Activated CD8-positive, alpha-beta memory T cell treated with anti-CD3 and anti-CD28 coated beads for 36 hours (primary cell): ENCODE measurements around the gene AIF1. TPM values are rescaled to one million over a fixed set of nuclear protein-coding genes. Genes with fewer than 3 reads are reported as not detected.

Source experiments
- CTCF ChIA-PET: fragments of 350-600 bp; sonication (Branson Sonifier 250); formaldehyde crosslinking; loops from one replicate; lab custom pipeline; 2021; ENCODE audit warnings: antibody characterized with exemption; lab: Charles Lee
- POLR2A ChIA-PET: fragments of 350-600 bp; sonication (Branson Sonifier 250); formaldehyde crosslinking; loops from one replicate; lab custom pipeline; 2021; ENCODE audit warnings: antibody characterized with exemption; lab: Charles Lee
- total RNA-seq, 2 experiments: library from RNA; stranded (reverse); gene quantifications; one replicate each; pipeline ENCODE4 v1.2.3, GENCODE V29; 2021

AIF1 gene
- total RNA-seq, 2 experiments from 2014 or later = 53.8 to 62.0 TPM

DNA sequence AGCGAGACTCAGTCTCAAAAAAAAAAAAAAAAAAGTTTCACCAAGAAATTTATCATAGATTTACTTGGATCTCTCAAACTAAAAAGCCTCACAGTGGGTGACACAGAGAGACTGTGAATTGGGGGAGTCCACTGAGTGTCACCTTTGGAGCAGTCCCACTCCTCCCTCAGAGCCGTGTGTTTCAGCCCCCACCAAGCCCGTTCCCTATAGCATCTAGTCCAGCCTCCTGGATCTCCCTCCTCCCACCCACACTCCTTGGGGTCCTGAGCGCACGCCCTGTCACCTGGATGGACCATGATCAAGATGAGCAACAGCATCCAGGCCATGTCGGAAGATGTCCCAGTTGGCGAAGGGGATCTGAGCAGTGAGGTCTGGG lies 22.6 kb upstream of the AIF1 start:
- ChIA-PET CTCF (interaction anchor here (0.6 to 11.6 kb wide), 8 partner anchors 10 to 272 kb away, joined by 3 to 348 read pairs (median 4); partner anchors contain the start of genes ATP6V1G2, DDX39B, LST1 and LTB), POLR2A (interaction anchor here (0.6 to 1.9 kb wide), 6 partner anchors 10 to 233 kb away, joined by 3 to 10 read pairs (median 8); partner anchors contain the start of genes LTB and TNF)

DNA sequence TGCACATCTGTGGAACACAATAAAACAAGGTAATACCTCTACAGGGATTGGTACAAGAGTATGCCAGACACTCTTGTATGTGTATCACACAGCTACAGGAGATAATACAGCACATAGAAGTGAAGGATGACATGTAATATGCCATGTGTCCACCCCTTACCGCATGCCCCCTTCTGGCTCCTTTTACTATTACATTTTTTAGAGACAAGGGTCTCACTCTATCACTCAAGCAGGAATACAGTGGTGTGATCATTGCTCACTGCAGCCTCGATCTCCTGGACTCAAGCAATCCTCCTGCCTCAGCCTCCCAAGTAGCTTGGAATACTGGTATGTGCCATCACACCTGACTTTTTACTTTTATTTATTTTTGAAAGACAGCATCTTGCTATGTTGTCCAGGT lies 18.0 kb upstream of the AIF1 start:
- CTCF ChIA-PET = interaction anchor here (1.1 to 11.6 kb wide), 13 partner anchors 8 to 103 kb away, joined by 3 to 348 read pairs (median 5); partner anchors contain the start of genes ATP6V1G2, BAG6, DDX39B and LST1
- POLR2A ChIA-PET = interaction anchor here (0.6 to 2.0 kb wide), 2 partner anchors 21 to 44 kb away, joined by 4 to 11 read pairs; partner anchors contain the start of gene TNF

DNA sequence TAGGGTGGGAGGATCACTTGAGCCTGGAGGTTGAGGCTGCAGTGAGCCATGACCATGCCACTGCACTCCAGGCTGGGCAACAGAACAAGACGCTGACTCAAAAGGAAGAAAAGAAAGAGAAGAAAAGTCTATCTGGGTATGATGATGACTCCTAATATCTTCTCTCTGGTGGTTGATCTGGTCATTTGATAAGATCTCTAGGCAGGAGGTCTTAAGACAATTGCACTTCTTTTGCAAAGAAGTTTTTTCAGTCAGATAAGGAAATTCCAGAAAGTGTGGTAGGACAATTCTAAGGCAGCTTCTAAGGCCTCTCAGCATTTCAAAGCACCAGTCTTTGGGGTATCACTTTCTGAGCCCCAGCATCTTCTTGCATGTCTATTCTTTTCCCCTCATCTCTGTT lies 7.7 kb upstream of the AIF1 start:
- ChIA-PET CTCF (interaction anchor here (0.7 to 1.4 kb wide), 2 partner anchors 9 to 33 kb away, joined by 3 to 4 read pairs; no protein-coding TSS in a partner anchor), POLR2A (no interaction called here)

DNA sequence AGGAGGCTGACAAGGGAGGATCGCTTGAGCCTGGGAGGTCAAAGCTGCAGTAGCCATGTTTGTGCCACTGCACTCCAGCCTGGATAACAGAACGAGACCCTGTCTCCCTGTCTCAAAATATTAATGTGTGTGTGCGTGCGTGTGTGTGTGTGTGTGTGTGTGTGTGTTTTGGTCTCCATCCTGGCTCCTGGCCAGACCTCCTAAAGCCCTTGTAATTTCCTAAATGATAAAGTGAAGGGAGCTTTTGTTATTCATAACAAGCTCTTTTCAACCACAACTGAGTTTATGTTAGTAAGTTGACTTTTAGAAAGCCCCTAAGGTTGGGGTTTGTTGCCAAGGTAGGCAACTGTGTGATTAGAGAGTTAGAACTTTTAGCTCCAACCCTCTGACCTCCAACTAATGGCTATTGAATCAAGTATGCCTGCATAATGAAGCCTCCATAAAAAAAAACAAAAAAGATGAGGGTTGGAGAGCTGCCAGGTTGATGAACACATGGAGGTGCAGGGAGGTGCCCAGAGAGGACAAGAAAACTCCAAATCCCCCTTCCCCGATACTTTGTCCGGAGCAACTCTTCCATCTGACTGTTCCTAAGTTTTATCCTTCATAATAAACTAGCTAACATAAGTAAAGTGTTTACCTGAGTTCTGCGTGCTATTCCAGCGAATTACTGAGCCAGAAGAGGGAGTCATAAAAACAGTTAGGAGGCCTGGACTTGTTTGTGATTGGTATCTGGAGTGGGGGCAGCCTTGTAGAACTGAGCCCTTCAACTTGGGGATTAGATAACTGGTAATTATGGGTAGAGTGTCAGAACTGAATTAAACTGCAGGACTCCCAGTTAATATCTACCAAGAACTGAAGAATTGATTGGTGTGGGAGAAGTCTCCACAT lies 5.3 kb upstream of the AIF1 start:
- POLR2A ChIA-PET = no interaction called here

DNA sequence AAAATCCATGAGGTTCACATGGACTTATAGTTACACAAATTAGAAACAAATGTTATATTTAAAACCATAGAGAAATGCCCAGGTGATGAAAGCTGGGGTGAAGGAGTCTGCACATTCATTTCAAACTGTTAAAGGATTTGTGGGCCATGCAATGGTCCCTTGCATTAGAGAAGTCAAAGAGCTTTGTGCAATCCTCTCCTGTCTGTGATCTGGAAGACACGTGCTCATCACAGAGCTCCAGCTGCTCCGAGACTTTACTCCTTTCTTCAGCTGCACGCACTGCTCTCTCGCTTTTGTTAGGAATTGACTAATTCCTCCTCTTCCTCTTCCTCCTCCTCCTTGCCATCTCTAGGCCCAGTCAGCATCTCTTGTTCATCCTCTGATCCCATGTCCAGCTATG lies 4.1 kb upstream of the AIF1 start:
- POLR2A ChIA-PET = interaction anchor here (0.5 kb wide), 1 partner anchor 86 kb away, joined by 8 read pairs; no protein-coding TSS in a partner anchor
- CTCF ChIA-PET = interaction anchor here (0.5 to 1.4 kb wide), 4 partner anchors 12 to 160 kb away, joined by 3 to 4 read pairs (median 4); no protein-coding TSS in a partner anchor

More for the DNA sequence above, 5.3 kb upstream of the AIF1 start:
- CTCF ChIA-PET = interaction anchor here (0.5 to 2.2 kb wide), 7 partner anchors 11 to 113 kb away, joined by 3 to 7 read pairs (median 4); no protein-coding TSS in a partner anchor

DNA sequence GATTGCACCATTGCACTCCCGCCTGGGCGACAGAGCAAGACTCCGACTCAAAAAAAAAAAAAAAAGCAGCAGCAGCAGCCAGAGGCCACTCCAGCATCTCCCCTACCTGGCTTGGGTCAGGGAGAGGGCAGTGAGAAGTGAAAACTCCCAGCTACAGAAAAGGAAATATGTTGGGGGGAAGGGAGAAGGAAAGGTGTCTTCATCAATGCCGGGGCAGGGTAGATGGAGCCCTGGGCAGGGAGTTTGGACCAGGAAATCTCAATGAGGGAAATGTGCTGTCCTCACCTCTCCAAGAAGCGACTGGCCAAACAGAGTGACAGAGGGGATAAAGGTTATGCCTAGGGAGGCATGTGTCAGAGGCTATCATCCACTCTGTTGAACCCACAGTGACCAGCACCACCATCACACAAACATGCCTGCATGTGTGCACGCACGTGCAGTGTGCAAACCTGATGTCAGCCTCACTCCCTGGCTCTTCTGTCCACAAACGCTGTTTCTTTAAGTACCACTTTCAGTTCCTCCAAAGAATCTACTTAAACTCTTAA lies 887 bp upstream of the AIF1 start:
- POLR2A ChIA-PET = interaction anchor here (0.8 kb wide), 1 partner anchor 73 kb away, joined by 3 read pairs; no protein-coding TSS in a partner anchor
- CTCF ChIA-PET = interaction anchor here (1.4 to 5.7 kb wide), 2 partner anchors 15 to 63 kb away, joined by 6 to 23 read pairs; no protein-coding TSS in a partner anchor

DNA sequence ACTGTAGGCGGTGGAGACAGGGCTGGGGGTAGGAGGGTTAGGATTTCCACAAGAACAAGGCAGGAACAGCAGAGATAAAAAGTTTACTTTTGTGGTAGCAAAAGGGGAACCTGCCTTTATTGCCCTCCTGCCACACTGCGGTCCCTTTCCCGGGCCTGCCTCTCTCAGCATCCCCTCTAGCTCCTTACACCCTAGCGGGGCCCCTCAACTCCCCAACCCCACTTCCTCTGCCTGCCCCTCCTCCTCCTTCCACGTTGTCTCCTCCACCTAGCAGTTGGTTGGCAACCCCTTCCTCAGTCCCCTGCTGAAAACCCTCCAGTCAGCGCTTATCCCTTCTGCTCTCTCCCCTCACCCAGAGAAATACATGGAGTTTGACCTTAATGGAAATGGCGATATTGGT lies 714 bp downstream of the AIF1 start:
- CTCF ChIA-PET = interaction anchor here (0.5 to 5.7 kb wide), 3 partner anchors 17 to 347 kb away, joined by 3 to 23 read pairs (median 6); no protein-coding TSS in a partner anchor
- POLR2A ChIA-PET = no interaction called here

DNA sequence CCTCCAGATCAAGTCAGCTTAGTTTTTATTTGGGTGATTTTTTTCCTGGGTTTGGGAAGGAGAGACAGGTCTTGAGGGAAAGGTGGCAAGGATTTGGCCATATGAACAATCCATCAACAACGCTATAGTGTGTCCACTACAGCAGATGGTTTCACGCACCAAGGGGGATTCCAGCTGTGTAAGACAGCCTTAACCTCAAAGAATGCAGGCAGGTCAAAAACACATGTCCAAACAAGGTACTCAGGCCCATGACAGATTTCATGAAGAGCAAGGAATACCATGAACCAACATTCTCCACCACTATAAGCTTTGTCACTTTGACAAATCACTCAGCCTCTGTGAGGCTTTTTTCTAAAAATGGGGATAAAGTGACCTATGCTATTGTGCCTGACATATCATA lies 2.0 kb downstream of the AIF1 start:
- ChIA-PET CTCF (interaction anchor here (5.7 kb wide), 1 partner anchor 18 kb away, joined by 23 read pairs; no protein-coding TSS in a partner anchor), POLR2A (no interaction called here)

DNA sequence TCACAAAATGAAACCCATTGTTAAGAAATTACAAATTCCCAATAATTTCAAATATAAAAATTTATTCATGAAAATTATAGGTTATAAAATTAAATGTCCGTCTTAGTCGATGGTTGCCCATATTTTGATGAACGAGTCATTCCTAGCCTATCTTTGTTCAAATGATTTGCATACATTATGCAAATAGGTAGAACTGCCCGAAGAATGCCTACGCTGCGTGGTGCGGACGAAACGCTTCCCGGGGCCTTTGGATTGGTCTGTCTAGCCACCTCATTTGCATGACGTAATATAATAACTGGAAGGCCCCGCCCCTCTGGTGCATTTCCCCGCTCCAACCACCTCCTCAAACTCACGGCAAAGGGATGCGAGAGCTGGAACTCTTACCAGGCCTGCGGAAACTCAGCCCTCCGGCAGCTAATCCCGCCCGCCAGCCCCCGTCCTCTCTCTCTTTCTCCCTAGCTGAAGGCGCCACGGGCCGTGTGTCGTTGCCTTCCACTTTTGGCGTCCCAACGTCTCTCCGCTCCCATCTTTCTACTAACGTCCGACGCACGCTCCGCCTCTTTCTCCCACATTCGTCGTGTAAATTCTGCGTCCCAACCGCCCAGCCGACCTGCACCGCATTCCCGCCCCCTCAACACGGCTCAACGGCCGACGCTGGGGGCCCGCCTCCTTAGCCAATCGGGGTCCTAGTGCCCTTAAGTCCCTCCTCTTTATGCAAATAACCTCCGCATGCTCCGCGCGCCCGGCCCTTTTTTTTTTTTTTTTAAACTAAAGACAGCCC lies 5.0 kb downstream of the AIF1 start:
- POLR2A ChIA-PET = interaction anchor here (0.8 to 1.0 kb wide), 3 partner anchors 32 to 79 kb away, joined by 3 to 5 read pairs (median 3); partner anchors contain the start of gene DDX39B
- CTCF ChIA-PET = interaction anchor here (1.2 kb wide), 1 partner anchor 25 kb away, joined by 3 read pairs; no protein-coding TSS in a partner anchor

DNA sequence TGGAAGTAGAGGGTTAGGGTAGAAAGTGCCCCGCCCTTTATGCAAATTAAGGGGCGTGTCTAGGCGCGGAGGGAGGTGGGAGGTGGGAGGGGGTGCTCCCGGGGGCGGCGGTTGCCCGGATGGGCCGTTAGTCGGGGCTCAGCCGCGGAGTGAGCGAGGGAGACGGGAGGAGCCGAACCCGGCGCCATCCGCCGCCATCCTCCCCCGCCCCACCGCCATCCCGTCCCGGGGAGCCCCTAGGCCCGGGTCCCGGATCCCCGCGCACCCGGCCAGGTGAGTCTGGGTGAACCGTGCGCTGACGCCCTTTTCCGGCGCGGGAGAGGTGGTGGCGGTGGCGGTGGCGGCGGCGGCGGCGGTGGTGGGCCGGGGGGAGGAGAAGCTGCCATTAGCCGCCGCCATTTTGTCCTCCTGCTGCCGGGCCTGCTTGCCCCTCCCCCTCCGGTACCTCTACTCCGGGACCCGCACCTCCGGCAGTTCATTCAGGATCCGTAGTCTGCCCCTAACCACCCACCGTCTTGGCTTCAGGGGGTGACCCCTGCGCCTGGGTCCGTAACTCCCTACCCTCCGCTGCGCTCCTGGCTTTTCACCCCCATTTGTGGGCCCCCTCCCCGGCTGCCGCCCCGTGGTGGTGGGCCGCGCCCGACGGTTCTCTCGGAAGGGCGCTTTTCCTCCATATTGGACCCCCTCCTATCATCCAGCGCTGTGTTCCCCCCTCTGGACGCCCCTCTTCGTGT lies 5.7 kb downstream of the AIF1 start, which contains the start of gene PRRC2A:
Gene PRRC2A (plus strand): TSS at position 130 of the 734 bp plus-strand sequence. CDS start 2,075 bp downstream, outside the sequence.
- POLR2A ChIA-PET = interaction anchor here (1.0 to 2.6 kb wide), 3 partner anchors 31 to 79 kb away, joined by 3 to 20 read pairs (median 5); partner anchors contain the start of genes BAG6 and DDX39B
- CTCF ChIA-PET = interaction anchor here (1.2 kb wide), 1 partner anchor 24 kb away, joined by 3 read pairs; no protein-coding TSS in a partner anchor

DNA sequence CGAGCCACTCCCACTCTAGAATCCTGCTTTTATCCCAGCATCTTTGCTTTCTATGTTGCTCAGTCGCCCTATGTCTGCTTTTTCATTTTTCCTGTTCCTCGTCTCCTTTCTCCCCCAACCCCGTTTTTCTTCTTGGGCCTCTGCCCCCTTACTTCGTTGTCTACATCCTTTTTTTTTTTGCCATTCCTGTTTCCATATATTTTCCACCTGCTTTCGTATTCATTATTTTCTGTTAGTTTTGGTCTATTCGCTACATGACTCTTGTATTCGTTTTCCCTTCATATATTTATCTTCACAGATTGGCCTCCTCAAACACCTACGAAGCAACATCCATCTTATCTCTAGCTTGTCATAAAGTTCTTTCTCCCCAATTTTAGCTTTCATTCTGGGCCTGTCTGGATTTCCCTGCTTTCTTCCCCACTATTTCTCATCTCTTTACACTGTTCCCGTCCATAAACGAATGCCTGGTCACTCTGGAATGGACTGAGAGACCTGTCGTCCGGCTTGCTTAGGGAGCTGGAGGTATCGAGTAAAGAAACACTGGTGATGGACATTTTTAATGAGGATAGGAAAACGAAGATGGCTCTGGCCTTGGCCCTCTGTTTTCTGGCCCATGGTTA lies 6.4 kb downstream of the AIF1 start:
- ChIA-PET CTCF (no interaction called here), POLR2A (interaction anchor here (1.8 to 2.6 kb wide), 3 partner anchors 13 to 44 kb away, joined by 5 to 20 read pairs (median 7); partner anchors contain the start of gene BAG6)

DNA sequence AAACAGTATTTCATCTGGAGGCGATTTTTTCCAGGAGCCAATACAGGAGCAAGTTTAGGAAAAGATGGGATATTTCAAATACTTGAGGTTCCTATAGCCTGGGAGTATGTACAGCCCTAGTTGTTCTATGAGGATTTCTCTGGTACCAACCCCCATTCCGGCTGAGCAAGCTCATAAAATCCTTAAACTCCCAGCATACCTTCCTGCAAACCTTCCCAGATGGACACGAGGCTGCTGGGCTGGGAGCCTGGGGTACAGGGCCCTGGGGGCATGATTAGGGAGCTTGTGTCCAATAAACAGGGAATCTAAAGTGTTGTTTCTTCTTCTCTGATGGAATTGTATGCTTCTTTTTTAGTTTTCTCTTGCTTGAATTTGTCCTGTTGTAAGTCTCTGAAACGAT lies 7.0 kb downstream of the AIF1 start:
- ChIA-PET CTCF (interaction anchor here (0.6 kb wide), 1 partner anchor 87 kb away, joined by 3 read pairs; no protein-coding TSS in a partner anchor), POLR2A (interaction anchor here (0.9 to 2.6 kb wide), 4 partner anchors 12 to 45 kb away, joined by 5 to 20 read pairs (median 6); partner anchors contain the start of gene BAG6)

DNA sequence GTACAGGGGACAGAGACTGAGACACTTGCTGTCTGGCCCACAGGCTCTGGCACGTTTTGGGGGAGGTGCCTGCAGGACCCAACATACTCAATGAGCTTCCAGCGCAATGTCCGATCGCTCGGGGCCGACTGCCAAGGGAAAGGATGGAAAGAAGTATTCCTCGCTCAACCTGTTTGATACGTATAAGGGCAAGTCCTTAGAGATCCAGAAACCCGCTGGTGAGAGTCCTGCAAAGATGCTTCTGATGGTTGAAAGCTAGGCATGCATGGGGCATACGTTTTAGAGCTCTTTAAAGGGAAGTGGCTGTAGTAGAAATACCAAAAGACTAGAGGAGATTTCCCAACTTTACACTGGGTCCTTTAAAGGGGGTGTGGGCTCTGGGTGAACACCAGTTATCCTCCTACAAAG lies 7.7 kb downstream of the AIF1 start:
- ChIA-PET POLR2A (interaction anchor here (0.7 to 2.6 kb wide), 5 partner anchors 11 to 439 kb away, joined by 5 to 20 read pairs (median 7); partner anchors contain the start of gene BAG6), CTCF (interaction anchor here (0.6 to 1.3 kb wide), 3 partner anchors 13 to 210 kb away, joined by 3 to 6 read pairs (median 3); no protein-coding TSS in a partner anchor)

DNA sequence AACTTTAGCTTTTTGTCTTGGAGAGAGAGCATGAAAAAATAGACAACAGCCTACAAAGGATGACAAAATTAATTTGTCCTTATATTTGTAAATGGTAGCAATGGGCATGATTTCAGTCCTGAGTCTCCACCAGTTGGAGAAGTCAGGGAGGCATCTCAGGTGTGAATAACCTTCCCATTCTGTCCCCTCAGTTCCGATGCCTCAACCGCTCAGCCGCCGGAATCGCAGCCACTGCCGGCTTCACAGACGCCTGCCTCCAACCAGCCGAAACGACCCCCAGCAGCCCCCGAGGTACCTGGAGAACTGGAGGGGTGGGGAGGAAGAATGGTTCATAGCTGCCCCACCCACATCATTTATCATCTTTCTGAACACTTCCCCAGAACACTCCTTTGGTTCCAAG lies 9.0 kb downstream of the AIF1 start:
- ChIA-PET CTCF (no interaction called here), POLR2A (no interaction called here)

DNA sequence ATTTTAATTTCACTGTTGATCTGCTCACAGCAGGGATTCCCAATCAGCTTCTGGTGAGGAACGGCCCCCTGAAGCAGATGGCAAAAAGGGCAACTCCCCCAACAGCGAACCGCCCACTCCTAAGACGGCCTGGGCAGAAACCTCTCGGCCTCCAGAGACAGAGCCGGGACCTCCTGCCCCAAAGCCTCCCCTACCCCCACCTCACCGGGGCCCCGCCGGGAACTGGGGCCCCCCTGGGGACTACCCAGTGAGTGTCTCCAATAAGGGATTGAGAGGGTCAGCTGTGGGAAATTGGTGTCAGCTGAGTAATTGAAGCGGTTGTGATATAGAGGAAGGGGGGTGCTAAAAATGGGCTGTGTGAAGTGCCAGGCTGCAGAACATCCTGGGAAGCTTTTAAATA lies 11.9 kb downstream of the AIF1 start:
- POLR2A ChIA-PET = no interaction called here
- CTCF ChIA-PET = no interaction called here

DNA sequence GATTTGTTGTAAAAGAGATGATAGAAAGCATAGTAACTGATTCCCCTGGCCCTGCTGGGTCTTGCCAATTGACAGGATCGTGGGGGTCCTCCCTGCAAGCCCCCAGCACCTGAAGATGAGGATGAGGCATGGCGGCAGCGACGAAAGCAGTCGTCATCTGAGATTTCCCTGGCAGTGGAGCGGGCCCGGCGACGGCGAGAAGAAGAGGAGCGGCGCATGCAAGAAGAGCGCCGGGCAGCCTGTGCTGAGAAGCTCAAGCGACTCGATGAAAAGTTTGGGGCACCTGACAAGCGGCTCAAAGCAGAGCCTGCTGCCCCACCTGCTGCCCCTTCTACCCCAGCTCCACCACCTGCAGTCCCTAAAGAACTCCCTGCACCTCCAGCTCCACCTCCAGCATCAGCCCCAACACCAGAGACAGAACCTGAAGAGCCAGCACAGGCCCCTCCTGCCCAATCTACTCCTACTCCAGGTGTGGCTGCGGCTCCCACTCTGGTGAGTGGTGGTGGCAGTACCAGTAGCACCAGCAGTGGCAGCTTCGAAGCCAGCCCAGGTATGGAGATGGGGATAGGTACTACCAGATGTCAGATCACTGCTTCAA lies 12.8 kb downstream of the AIF1 start:
- CTCF ChIA-PET = no interaction called here
- POLR2A ChIA-PET = no interaction called here
